Measurements from ENCODE around the gene METTL21C.

The METTL21C gene

GRCh38 chr13:102687520-102687919 lies 7.3 kb downstream of the METTL21C start:
- Mint-ChIP-seq H3K4me3 (no peak overlapping the region), H3K27me3 (peaks cover 2% of the 10 kb centered on the region), H3K36me3 (no peaks in the 10 kb centered on the region), H3K4me1 (ENCODE audit: low read depth) (peaks cover 36% of the 10 kb centered on the region), H3K9me3 (ENCODE audit: low read depth) (no peaks in the 10 kb centered on the region), H3K27ac (no peak overlapping the region)

- Mint-ChIP-seq H3K27me3 (no peaks in the 10 kb centered on the region), H3K27ac (peak overlapping the region; percentile 12), H3K4me3 (no peak overlapping the region), H3K4me1 (ENCODE audit: low read depth) (peaks cover 45% of the 10 kb centered on the region), H3K9me3 (ENCODE audit: low read depth) (no peaks in the 10 kb centered on the region), H3K36me3 (no peaks in the 10 kb centered on the region)
These were observed 8.8 kb downstream of the METTL21C start for GRCh38 chr13:102686024-102686423.

- no peaks in the 10 kb centered on the region for H3K36me3 Mint-ChIP-seq
- H3K27me3 Mint-ChIP-seq, result no peaks in the 10 kb centered on the region
- H3K9me3 Mint-ChIP-seq (ENCODE audit: low read depth), result no peaks in the 10 kb centered on the region
- H3K27ac Mint-ChIP-seq, result no peak overlapping the region
- no peak overlapping the region for H3K4me3 Mint-ChIP-seq
- H3K4me1 Mint-ChIP-seq (ENCODE audit: low read depth), result peaks cover 53% of the 10 kb centered on the region
These were observed 11.2 kb downstream of the METTL21C start for GRCh38 chr13:102683637-102684036.

DNA sequence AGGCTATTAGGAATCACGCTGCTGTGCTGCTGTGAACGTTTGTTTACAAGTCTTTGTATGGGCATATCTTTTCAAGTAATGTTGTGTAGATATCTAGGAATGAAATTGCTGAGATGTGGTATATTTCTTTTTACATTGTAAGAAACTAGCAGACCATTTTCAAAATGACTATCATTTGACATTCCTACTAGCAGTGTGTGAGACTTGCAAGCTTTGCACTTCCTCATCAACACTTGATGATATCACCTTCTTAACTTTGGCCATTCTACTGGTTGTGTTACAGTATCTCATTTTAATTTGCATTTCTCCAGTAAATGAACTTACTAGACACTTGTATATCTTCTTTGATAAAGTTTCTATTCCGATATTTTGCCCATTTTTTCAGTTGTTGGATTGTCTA lies 12.1 kb downstream of the METTL21C start:
- H3K4me1 Mint-ChIP-seq (ENCODE audit: low read depth), result peaks cover 44% of the 10 kb centered on the region
- H3K27ac Mint-ChIP-seq, result peak overlapping the region; percentile 46
- H3K9me3 Mint-ChIP-seq (ENCODE audit: low read depth), result no peaks in the 10 kb centered on the region
- no peak overlapping the region for H3K4me3 Mint-ChIP-seq
- no peaks in the 10 kb centered on the region for H3K36me3 Mint-ChIP-seq
- no peaks in the 10 kb centered on the region for H3K27me3 Mint-ChIP-seq

- Mint-ChIP-seq H3K4me3 (no peak overlapping the region), H3K27me3 (no peaks in the 10 kb centered on the region), H3K27ac (peak overlapping the region; percentile 46), H3K4me1 (ENCODE audit: low read depth) (peaks cover 41% of the 10 kb centered on the region), H3K9me3 (ENCODE audit: low read depth) (no peaks in the 10 kb centered on the region), H3K36me3 (no peaks in the 10 kb centered on the region)
These were observed 12.6 kb downstream of the METTL21C start for GRCh38 chr13:102682211-102682610.

DNA sequence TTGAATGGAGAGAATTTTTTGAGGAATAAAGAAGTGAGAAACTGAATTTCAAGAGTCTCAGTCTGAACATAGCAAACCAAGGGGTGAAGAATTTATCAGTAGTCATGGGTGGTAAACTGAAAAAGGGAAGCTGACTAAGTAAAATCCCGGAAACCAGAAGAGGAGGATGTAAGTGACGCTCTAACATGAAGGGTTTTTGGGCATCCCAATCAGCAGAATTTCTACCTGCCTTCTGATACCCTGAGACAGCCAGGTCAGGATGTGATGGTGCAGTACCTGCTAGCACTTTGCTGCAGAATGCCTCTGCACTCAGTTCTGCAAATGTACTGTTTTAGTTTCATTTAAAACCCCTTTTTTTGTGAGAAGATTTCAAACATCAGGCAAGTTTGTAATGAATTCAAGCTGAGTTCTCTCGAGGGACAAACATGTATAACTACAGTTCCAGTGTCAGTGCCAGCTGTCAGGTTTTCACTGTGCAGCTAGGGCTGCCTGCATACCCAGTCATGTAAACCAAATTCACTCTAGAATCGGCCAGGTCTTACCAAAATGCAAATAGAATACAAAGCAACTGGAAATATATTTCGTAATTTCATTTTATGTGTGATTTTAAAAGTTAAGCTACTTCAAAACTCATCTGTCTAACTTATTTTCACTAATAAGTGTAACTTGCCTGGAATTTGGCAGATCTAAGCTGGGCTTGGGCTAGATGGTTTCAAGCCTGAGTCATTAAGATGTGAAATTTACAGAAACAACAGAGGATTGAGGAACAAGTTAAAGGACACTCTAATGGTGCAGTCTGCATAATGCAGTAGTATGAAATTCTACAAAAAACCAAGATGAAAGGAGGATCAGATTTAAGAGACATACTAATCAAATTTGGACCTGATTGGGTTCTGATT lies 13.8 kb downstream of the METTL21C start:
- Mint-ChIP-seq H3K36me3 (no peaks in the 10 kb centered on the region), H3K27ac (peak overlapping the region; percentile 89), H3K27me3 (no peaks in the 10 kb centered on the region), H3K4me1 (ENCODE audit: low read depth) (peaks cover 30% of the 10 kb centered on the region), H3K9me3 (ENCODE audit: low read depth) (no peaks in the 10 kb centered on the region), H3K4me3 (no peak overlapping the region)

DNA sequence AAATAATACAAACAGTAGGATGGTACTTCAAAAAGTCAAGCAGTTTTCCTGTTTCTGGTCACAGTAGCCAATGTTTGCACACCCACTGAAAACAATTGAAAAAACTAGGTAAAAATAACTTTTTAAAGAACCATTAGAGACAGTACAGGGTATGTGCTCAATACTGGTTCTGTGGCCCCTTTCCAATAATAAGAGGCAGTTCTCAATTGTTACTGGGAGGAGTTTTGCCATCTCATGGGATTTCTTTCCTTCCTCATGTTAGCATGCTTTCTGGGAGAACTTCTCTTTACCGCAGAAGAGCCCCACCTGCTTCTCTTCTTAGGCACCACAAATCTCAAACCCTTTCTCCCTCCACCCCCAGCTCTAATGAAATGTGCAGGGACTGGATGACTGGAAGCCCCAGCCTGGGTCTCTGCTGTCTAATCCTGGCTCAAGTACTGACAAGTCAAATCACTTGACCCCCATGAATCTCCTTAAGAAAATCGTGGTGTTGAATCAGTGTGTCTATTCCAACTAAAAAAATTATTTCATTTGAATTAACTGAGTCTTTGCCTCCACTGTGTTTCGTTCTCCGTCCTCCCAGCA lies 14.6 kb downstream of the METTL21C start:
- peak overlapping the region; percentile 89 for H3K27ac Mint-ChIP-seq
- H3K4me3 Mint-ChIP-seq, result no peak overlapping the region

GRCh38 chr13:102679449-102680132 lies 15.3 kb downstream of the METTL21C start:
- H3K36me3 Mint-ChIP-seq, result no peaks in the 10 kb centered on the region
- H3K27ac Mint-ChIP-seq, result peak overlapping the region; percentile 41
- peaks cover 26% of the 10 kb centered on the region for H3K4me1 Mint-ChIP-seq (ENCODE audit: low read depth)
- no peaks in the 10 kb centered on the region for H3K27me3 Mint-ChIP-seq
- H3K9me3 Mint-ChIP-seq (ENCODE audit: low read depth), result no peaks in the 10 kb centered on the region
- H3K4me3 Mint-ChIP-seq, result no peak overlapping the region

More for the DNA sequence above, 14.6 kb downstream of the METTL21C start:
- H3K27me3 Mint-ChIP-seq, result no peaks in the 10 kb centered on the region
- H3K36me3 Mint-ChIP-seq, result no peaks in the 10 kb centered on the region
- H3K9me3 Mint-ChIP-seq (ENCODE audit: low read depth), result no peaks in the 10 kb centered on the region
- H3K4me1 Mint-ChIP-seq (ENCODE audit: low read depth), result peaks cover 27% of the 10 kb centered on the region

DNA sequence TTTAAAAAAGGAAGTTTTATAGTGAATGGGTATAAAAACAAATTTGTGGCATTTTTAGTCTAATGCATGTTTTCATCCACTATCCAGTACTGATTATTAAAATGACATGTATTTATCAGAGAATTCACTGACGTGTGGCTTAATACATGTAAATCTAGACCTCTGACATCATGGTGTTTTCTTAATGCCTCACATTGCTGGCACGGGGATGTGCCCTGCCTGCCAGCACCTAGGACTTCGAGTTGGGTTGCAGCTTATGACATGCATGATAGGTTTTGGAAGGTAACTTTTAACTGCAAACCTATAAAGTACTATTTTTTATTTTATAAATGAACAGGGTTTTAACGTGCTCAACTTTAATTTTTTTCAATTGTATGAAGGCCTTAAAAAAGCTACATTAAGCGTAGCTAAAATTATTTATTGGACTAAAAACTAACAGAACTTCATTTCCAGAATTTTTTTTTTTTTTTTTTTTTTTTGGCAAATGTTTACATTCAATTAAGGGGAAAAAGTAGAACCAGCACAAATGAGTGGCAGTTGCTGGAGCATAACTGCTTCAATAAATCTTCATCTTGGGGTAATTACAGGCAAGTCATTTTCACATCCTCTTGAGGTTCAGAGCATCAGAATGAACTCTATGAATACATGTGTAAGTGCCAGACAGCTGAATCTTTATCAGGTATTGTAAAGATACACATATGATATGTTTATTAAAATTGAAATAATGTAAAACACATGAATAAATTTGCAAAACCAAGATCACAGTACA lies 16.3 kb downstream of the METTL21C start:
- Mint-ChIP-seq H3K27me3 (no peaks in the 10 kb centered on the region), H3K4me3 (no peak overlapping the region), H3K36me3 (no peaks in the 10 kb centered on the region), H3K4me1 (ENCODE audit: low read depth) (peaks cover 26% of the 10 kb centered on the region), H3K27ac (no peak overlapping the region), H3K9me3 (ENCODE audit: low read depth) (no peaks in the 10 kb centered on the region)

DNA sequence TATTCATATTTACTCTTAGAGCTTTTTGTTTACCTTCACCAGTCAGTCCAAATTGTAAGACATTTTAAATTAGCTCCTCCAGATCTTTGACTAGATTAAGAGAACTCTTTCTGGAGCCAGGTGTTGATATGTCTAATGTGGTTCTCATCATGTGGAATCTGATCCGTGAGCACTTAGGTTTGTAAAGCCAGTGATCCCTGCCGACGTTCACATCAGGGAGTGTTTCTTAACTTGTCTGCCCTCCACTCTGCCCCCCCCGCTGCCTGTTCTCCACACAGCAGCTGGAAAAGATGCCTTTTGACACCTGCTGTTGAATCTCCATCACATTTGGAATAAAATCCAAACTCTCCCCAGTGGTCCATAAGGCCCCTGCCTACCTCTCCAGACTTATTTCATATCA lies 17.7 kb downstream of the METTL21C start:
- H3K27me3 Mint-ChIP-seq, result no peaks in the 10 kb centered on the region

DNA sequence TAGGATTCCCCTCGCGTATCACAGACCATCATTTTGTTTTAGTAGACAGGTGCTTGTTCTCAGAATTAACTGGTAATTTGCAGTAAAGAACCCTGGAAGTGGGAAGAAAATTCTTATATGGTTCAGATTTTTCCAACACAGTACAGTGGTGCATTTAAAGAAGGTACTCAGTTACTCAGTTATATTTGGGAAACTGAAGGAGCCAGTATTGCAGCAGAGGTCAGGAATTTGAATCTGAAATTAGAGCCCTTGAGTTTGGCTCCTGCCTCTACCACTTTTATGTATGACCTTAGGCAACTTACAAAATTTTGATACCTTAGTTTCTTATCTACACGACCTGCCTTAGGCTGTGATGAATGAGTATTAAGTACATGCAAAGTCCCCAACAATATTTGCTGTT lies 19.7 kb downstream of the METTL21C start:
- H3K4me3 Mint-ChIP-seq, result no peak overlapping the region
- no peak overlapping the region for H3K27ac Mint-ChIP-seq
- no peaks in the 10 kb centered on the region for H3K4me1 Mint-ChIP-seq (ENCODE audit: low read depth)
- H3K9me3 Mint-ChIP-seq (ENCODE audit: low read depth), result no peaks in the 10 kb centered on the region
- no peaks in the 10 kb centered on the region for H3K27me3 Mint-ChIP-seq
- H3K36me3 Mint-ChIP-seq, result peaks cover 10% of the 10 kb centered on the region

More for the DNA sequence above, 17.7 kb downstream of the METTL21C start:
- Mint-ChIP-seq H3K9me3 (ENCODE audit: low read depth) (no peaks in the 10 kb centered on the region), H3K4me3 (no peak overlapping the region), H3K4me1 (ENCODE audit: low read depth) (peaks cover 14% of the 10 kb centered on the region), H3K27ac (no peak overlapping the region), H3K36me3 (no peaks in the 10 kb centered on the region)

- peaks cover 41% of the 10 kb centered on the region for H3K36me3 Mint-ChIP-seq
- H3K4me1 Mint-ChIP-seq (ENCODE audit: low read depth), result no peaks in the 10 kb centered on the region
- H3K4me3 Mint-ChIP-seq, result no peak overlapping the region
- no peaks in the 10 kb centered on the region for H3K27me3 Mint-ChIP-seq
- peaks cover 4% of the 10 kb centered on the region for H3K9me3 Mint-ChIP-seq (ENCODE audit: low read depth)
- no peak overlapping the region for H3K27ac Mint-ChIP-seq
These were observed 24.7 kb downstream of the METTL21C start for GRCh38 chr13:102670130-102670529.

DNA sequence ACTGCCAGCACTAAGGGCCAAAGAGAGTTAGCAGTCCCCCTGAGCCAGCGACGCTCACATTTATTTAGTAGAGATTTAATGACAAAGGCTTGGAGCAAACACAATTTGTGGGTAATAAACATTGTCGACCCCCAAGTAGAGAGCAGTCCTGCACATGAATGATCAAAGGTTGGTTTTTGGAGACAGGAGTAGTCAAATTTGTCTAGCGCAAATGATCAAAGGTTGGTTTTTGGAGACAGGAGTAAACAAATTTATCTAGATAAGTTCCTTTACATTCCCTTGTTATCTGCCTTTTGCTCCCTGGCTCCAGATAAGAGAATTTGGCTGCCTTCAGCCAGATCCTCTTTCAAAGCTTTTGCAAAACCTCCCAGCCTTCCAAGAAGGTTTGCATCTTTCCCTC lies 26.9 kb downstream of the METTL21C start:
- no peak overlapping the region for H3K4me3 Mint-ChIP-seq
- H3K27me3 Mint-ChIP-seq, result no peaks in the 10 kb centered on the region

DNA sequence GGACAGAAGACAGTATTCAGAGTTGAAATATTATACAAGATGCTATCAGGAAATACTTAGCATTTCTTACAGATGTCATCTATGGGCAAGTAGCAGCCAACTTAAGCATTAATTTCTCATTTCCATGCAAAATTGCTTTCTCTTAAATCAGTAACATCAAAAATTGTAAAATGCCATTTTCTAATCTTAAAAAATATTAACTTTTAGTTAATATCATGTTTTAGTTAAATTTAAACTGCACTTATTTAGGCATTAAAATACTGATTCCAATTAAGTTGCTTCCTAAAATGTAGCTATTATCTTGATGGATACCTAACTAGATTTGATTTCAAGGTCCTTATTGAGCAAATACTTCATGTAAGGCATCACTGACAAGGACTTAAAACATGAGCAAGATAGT lies 27.8 kb downstream of the METTL21C start:
- Mint-ChIP-seq H3K9me3 (ENCODE audit: low read depth) (peaks cover 4% of the 10 kb centered on the region), H3K36me3 (peaks cover 50% of the 10 kb centered on the region), H3K4me3 (no peak overlapping the region), H3K27me3 (no peaks in the 10 kb centered on the region), H3K27ac (no peak overlapping the region), H3K4me1 (ENCODE audit: low read depth) (no peaks in the 10 kb centered on the region)

More for the DNA sequence above, 26.9 kb downstream of the METTL21C start:
- Mint-ChIP-seq H3K27ac (no peak overlapping the region), H3K36me3 (peaks cover 48% of the 10 kb centered on the region), H3K9me3 (ENCODE audit: low read depth) (peaks cover 4% of the 10 kb centered on the region), H3K4me1 (ENCODE audit: low read depth) (no peaks in the 10 kb centered on the region)
